A549 (cell line): Measurements from ENCODE around the gene GAREM1. TPM values are rescaled to one million over a fixed set of nuclear protein-coding genes. Genes with fewer than 3 reads are reported as not detected.

Experiments used
- ATAC-seq, 2 experiments: fragments of 200-7000 bp in 1 of 2; fragments of >200 bp in 1 of 2; cut with Nextera tagmentation in 1 of 2; cut with Tn5 transposase in 1 of 2; 3 replicates each; pipeline versions ENCODE4 v1.8.0 to v1.9.1; 2018 to 2020; ENCODE audit warnings: mild to moderate bottlenecking in 1 of 2, moderate library complexity in 1 of 2
- CTCF ChIA-PET: fragments of 300-600 bp; sonication (Branson Sonifier 250); formaldehyde crosslinking; extraction: SDS; loops from one replicate; lab custom pipeline; 2021; ENCODE audit warnings: antibody characterized with exemption, inconsistent platforms; lab: Yijun Ruan, JAX
- POLR2A ChIA-PET: fragments of 350-600 bp; formaldehyde crosslinking; extraction: SDS; loops from one replicate; lab custom pipeline; 2021; ENCODE audit warnings: antibody characterized with exemption, inconsistent platforms; lab: Yijun Ruan, JAX
- DNase-seq, 2 experiments: peaks; one replicate each; pipeline versions ENCODE4 v3.0.0 to v3.0.0-alpha.2; 2011 to 2016; ENCODE audit warnings: low read depth in 1 of 2, low spot score in 1 of 2
- FAIRE-seq: peaks from 2 replicates; lab custom pipeline; 2011; peaks lifted over from hg19 to GRCh38; lab: Jason Lieb, UNC
- H3K27ac ChIP-seq, 2 experiments: fragments of >200 bp; sonication (Bioruptor Twin); formaldehyde crosslinking; 3 replicates each; pipeline ENCODE4 v1.5.1; 2016 to 2017
- H3K4me1 ChIP-seq: fragments of >200 bp; sonication (Bioruptor Twin); formaldehyde crosslinking; 3 replicates; pipeline ENCODE4 v1.6.1; 2016
- H3K4me2 ChIP-seq: fragments of >200 bp; sonication (Bioruptor Twin); formaldehyde crosslinking; 3 replicates; pipeline ENCODE4 v1.6.1; 2016
- H3K4me3 ChIP-seq: fragments of >200 bp; sonication (Bioruptor Twin); formaldehyde crosslinking; 3 replicates; pipeline ENCODE4 v1.5.1; 2016
- H3K9me3 ChIP-seq: fragments of >200 bp; sonication (Bioruptor Twin); formaldehyde crosslinking; 3 replicates; pipeline ENCODE4 v1.6.1; 2016
- ATOH8 ChIP-seq: fragments of 250-450 bp; sonication (Bioruptor Pico); IDR thresholded peaks from 2 replicates; pipeline ENCODE4 v1.5.0; 2020; ENCODE audit warnings: low read depth, mild to moderate bottlenecking, moderate library complexity
- BCL3 ChIP-seq: fragments of >200 bp; sonication (Bioruptor Twin); formaldehyde crosslinking; IDR thresholded peaks from 3 replicates; pipeline ENCODE4 v1.6.1; 2016
- CBX8 ChIP-seq: fragments of 200-600 bp; sonication (generic); IDR thresholded peaks from 2 replicates; pipeline ENCODE4 v1.6.1; 2016
- EP300 ChIP-seq, 2 experiments: fragments of >200 bp; sonication (Bioruptor Twin); formaldehyde crosslinking; IDR thresholded peaks; 2 replicates in 1 of 2; 3 replicates in 1 of 2; pipeline ENCODE4 v1.6.1; 2016 to 2017
- FOSB ChIP-seq: fragments of 250-450 bp; sonication (Bioruptor Pico); IDR thresholded peaks from 2 replicates; pipeline ENCODE4 v1.5.0; 2020; ENCODE audit warnings: mild to moderate bottlenecking, moderate library complexity
- FOXS1 ChIP-seq: fragments of 250-450 bp; sonication (Bioruptor Pico); IDR thresholded peaks from 2 replicates; pipeline ENCODE4 v1.5.0; 2020; ENCODE audit warnings: mild to moderate bottlenecking, moderate library complexity
- HEYL ChIP-seq: fragments of 250-450 bp; sonication (Bioruptor Pico); IDR thresholded peaks from 2 replicates; pipeline ENCODE4 v1.8.0; 2021; ENCODE audit warnings: mild to moderate bottlenecking, moderate library complexity
- HOXA7 ChIP-seq: fragments of 250-450 bp; sonication (Bioruptor Pico); IDR thresholded peaks from 2 replicates; pipeline ENCODE4 v1.5.0; 2020; ENCODE audit warnings: mild to moderate bottlenecking, moderate library complexity
- JUNB ChIP-seq: fragments of >200 bp; sonication (Bioruptor Twin); formaldehyde crosslinking; IDR thresholded peaks from 2 replicates; pipeline ENCODE4 v1.6.1; 2016
- KDM5A ChIP-seq: fragments of 200-600 bp; sonication (generic); IDR thresholded peaks from 2 replicates; pipeline ENCODE4 v1.6.1; 2016; ENCODE audit warnings: antibody characterized with exemption, mild to moderate bottlenecking
- MAZ ChIP-seq: fragments of 150-350 bp; IDR thresholded peaks from 2 replicates; pipeline ENCODE4 v1.6.1; 2014; ENCODE audit warnings: antibody characterized with exemption, low read depth, low read length, borderline replicate concordance
- MYC ChIP-seq: IDR thresholded peaks from 2 replicates; pipeline ENCODE4 v1.6.1; 2012; ENCODE audit warnings: mild to moderate bottlenecking, inconsistent platforms, low read length, improper control_type of control experiment, borderline replicate concordance
- NR3C1 ChIP-seq: fragments of >200 bp; sonication (Bioruptor Twin); formaldehyde crosslinking; IDR thresholded peaks from 3 replicates; pipeline ENCODE4 v1.6.1; 2017
- PBX3 ChIP-seq: IDR thresholded peaks from 2 replicates; pipeline ENCODE4 v1.6.1; 2012
- POLR2A ChIP-seq: IDR thresholded peaks from 2 replicates; pipeline ENCODE4 v1.6.1; 2012; ENCODE audit warnings: mild to moderate bottlenecking, low read length
- RARB ChIP-seq: fragments of 250-450 bp; sonication (Bioruptor Pico); IDR thresholded peaks from 2 replicates; pipeline ENCODE4 v1.8.0; 2021; ENCODE audit warnings: mild to moderate bottlenecking, moderate library complexity
- RNF2 ChIP-seq: fragments of 200-600 bp; sonication (generic); IDR thresholded peaks from 2 replicates; pipeline ENCODE4 v1.6.1; 2016; ENCODE audit warnings: low read depth, mild to moderate bottlenecking, antibody characterized with exemption, moderate library complexity, borderline replicate concordance
- SREBF2 ChIP-seq: fragments of 450-650 bp; IDR thresholded peaks from 2 replicates; pipeline ENCODE4 v1.6.1; 2014; ENCODE audit warnings: mild to moderate bottlenecking, moderate library complexity
- TFCP2L1 ChIP-seq: fragments of 250-450 bp; sonication (Bioruptor Pico); IDR thresholded peaks from 2 replicates; pipeline ENCODE4 v1.5.0; 2021; ENCODE audit warnings: mild to moderate bottlenecking
- TP53 ChIP-seq: fragments of 250-450 bp; sonication (Bioruptor Pico); IDR thresholded peaks from 2 replicates; pipeline ENCODE4 v1.5.0; 2021; ENCODE audit warnings: mild to moderate bottlenecking, moderate library complexity
- ZC3H11A ChIP-seq: fragments of 450-650 bp; IDR thresholded peaks from 2 replicates; pipeline ENCODE4 v1.6.1; 2014; ENCODE audit warnings: antibody characterized with exemption, mild to moderate bottlenecking
- ZNF302 ChIP-seq: fragments of 250-450 bp; sonication (Bioruptor Pico); IDR thresholded peaks from 2 replicates; pipeline ENCODE4 v1.9.0; 2021; ENCODE audit warnings: inconsistent platforms, mild to moderate bottlenecking, moderate library complexity
- WGBS: methylation state at CpG from one replicate; pipeline ENCODE4 v1.1.6; 2017; ENCODE audit errors: missing lambda C conversion rate; 5-methylcytosine and 5-hydroxymethylcytosine counted together
- polyA plus RNA-seq, 4 experiments: library from polyadenylated mRNA; depleted of rRNA in 3 of 4; stranded (reverse); fragments of >200 nt; fragmentation: RNase III in 1 of 4; extraction: RNeasy Plus Mini Kit Qiagen cat#74134 plus additional on column Dnase treatment in 1 of 4; gene quantifications; 2 replicates in 3 of 4; 3 replicates in 1 of 4; pipeline ENCODE4 v1.2.3, GENCODE V29; 2011 to 2017

Gene GAREM1
- polyA plus RNA-seq, 2 of the 4 experiments (the other 2 are of a cell fraction): 1.3 to 5.0 TPM

- TF ChIP-seq BCL3 (no peak), CBX8 (no peak), SREBF2 (no peak), FOSB (no peak), RNF2 (no peak)
Observed at GRCh38 chr18:32418148-32418547, 52.5 kb downstream of the GAREM1 start (continued).

- ATAC-seq (no peak), FAIRE-seq (no peak), DNase-seq (no peak)
- no peak overlapping the region for H3K4me2 ChIP-seq
- H3K27ac ChIP-seq: no peak overlapping the region
- no peaks in the 10 kb centered on the region for H3K4me1 ChIP-seq
- TF ChIP-seq TP53 (no peak), FOSB (no peak), RARB (CRISPR knock-in tag) (no peak), HEYL (CRISPR knock-in tag) (no peak), KDM5A (no peak), MYC (no peak)
- no peak overlapping the region for H3K4me3 ChIP-seq
- H3K9me3 ChIP-seq: no peaks in the 10 kb centered on the region
- CTCF ChIA-PET: no interaction called here
- POLR2A ChIA-PET: no interaction called here
- WGBS: 55% methylated on average over 2 of the region's 2 CpGs
Observed at GRCh38 chr18:32405588-32405987, 65.1 kb downstream of the GAREM1 start.

- DNase-seq (no peak), FAIRE-seq (no peak), ATAC-seq (no peak)
- ChIA-PET POLR2A (no interaction called here), CTCF (no interaction called here)
- no peak overlapping the region for H3K27ac ChIP-seq
- no peaks in the 10 kb centered on the region for H3K9me3 ChIP-seq
- H3K4me3 ChIP-seq: no peak overlapping the region
- 96% methylated on average over 4 of the region's 4 CpGs for WGBS
- H3K4me2 ChIP-seq: no peak overlapping the region
- TF ChIP-seq FOXS1 (CRISPR knock-in tag) (no peak), JUNB (no peak), SREBF2 (no peak), ZC3H11A (no peak)
- H3K4me1 ChIP-seq: no peaks in the 10 kb centered on the region
Observed at GRCh38 chr18:32401621-32402020, 69.1 kb downstream of the GAREM1 start.

- WGBS: 84% methylated on average over 3 of the region's 3 CpGs
- Histone ChIP-seq H3K4me2 (no peak overlapping the region), H3K4me3 (no peak overlapping the region), H3K4me1 (no peaks in the 10 kb centered on the region), H3K9me3 (no peaks in the 10 kb centered on the region), H3K27ac (no peak overlapping the region)
- TF ChIP-seq PBX3: no peak
- no peak for TF ChIP-seq ZNF302 (CRISPR knock-in tag)
- no peak for TF ChIP-seq NR3C1
- no peak for TF ChIP-seq HEYL (CRISPR knock-in tag)
- TF ChIP-seq MAZ: no peak
- TF ChIP-seq ATOH8 (CRISPR knock-in tag): no peak
- no peak for TF ChIP-seq HOXA7 (CRISPR knock-in tag)
- no peak for TF ChIP-seq FOSB
- TF ChIP-seq TP53: no peak
- TF ChIP-seq POLR2A: no peak
- no peak for TF ChIP-seq TFCP2L1 (CRISPR knock-in tag)
- TF ChIP-seq EP300 (IDR thresholded peaks at IDR 0.05): no peak
- ATAC-seq (no peak), FAIRE-seq (no peak), DNase-seq (no peak)
- POLR2A ChIA-PET: no interaction called here
- CTCF ChIA-PET: no interaction called here
Observed at GRCh38 chr18:32393407-32393806, 77.3 kb downstream of the GAREM1 start.
